Prostate gland (tissue), 2 donors: ENCODE data around the gene PITPNC1.

Experiments
- CTCF ChIP-seq, 4 experiments: fragments of 200-600 bp in 2 of 4; fragments of 450-650 bp in 2 of 4; sonication (generic) in 2 of 4; IDR thresholded peaks; 1 replicate in 3 of 4; 2 replicates in 1 of 4; pipeline ENCODE4 v1.5.1; 2016 to 2019; ENCODE audit warnings: antibody characterized with exemption in 4 of 4, mild to moderate bottlenecking in 2 of 4, moderate library complexity in 2 of 4
- POLR2A ChIP-seq: fragments of 450-650 bp; IDR thresholded peaks from one replicate; pipeline ENCODE4 v1.6.1; 2016; ENCODE audit warnings: antibody characterized with exemption, mild to moderate bottlenecking
- POLR2AphosphoS5 ChIP-seq: sonication (generic); formaldehyde crosslinking; IDR thresholded peaks from one replicate; pipeline ENCODE4 v1.6.1; 2017; ENCODE audit warnings: antibody characterized with exemption

DNA sequence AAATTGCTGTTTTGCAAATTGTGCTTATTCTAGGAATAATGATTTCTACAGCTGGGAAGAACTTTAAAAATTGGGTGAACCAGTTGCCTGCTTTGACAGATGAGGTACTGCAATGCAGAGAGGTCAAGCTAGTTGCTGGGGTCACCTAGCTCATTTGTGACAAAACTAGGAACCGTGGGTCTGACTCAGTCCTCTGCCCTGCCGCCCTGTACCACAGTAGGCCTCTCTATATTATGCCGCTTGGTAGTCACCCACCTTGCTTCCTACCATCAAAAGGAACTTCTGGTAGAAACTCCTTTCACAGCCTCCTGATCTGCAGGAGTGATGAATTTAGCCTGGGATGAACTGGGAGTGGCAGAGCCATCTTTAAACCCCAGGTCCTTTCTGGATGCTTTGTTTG is 105.7 kb downstream of the PITPNC1 start:
- TF ChIP-seq POLR2A (no peak), POLR2AphosphoS5 (no peak), CTCF (IDR thresholded peaks at IDR 0.05) (no peak)
